ENCODE results near the gene KLF12.

- TF ChIP-seq ZNF274 (IDR thresholded peaks at IDR 0.05; ENCODE audit: low read depth, low read length) (no peak), YY1 (IDR thresholded peaks at IDR 0.05; ENCODE audit: insufficient read depth, insufficient read length) (no peak)
These were observed 11.2 kb upstream of the KLF12 start for GRCh38 chr13:74145249-74145975.
